Measurements from ENCODE around the gene TMEM255A. TPM values are rescaled to one million over a fixed set of nuclear protein-coding genes. Genes with fewer than 3 reads are reported as not detected.

The TMEM255A gene
- total RNA-seq, 3 donors from 2014 or later, result 0.80 to 5.6 (median 1.3) TPM

DNA sequence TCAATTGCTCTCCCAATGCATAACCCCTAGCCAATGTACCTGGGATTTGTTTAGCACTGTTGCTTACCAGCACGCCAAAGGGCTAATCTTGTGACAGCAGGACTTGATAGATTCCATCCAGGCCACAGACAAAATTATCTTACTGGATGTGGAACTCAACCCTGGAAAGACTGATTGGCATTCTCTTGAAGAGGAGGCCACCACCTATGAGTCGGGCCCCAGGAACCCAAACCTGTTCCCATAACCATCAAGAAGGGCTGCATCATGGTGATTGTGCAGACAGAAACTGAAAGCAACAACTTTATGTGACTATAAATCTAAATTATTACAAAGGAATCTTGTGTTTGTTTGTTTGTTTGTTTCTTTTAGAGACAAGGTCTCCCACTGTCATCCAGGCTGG, 19.9 kb upstream of the TMEM255A start:
- TF ChIP-seq, protein P1, sequence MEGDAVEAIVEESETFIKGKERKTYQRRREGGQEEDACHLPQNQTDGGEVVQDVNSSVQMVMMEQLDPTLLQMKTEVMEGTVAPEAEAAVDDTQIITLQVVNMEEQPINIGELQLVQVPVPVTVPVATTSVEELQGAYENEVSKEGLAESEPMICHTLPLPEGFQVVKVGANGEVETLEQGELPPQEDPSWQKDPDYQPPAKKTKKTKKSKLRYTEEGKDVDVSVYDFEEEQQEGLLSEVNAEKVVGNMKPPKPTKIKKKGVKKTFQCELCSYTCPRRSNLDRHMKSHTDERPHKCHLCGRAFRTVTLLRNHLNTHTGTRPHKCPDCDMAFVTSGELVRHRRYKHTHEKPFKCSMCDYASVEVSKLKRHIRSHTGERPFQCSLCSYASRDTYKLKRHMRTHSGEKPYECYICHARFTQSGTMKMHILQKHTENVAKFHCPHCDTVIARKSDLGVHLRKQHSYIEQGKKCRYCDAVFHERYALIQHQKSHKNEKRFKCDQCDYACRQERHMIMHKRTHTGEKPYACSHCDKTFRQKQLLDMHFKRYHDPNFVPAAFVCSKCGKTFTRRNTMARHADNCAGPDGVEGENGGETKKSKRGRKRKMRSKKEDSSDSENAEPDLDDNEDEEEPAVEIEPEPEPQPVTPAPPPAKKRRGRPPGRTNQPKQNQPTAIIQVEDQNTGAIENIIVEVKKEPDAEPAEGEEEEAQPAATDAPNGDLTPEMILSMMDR (IDR thresholded peaks at IDR 0.05), result no peak
- TF ChIP-seq POLR2AphosphoS5 (IDR thresholded peaks at IDR 0.05) (no peak), POLR2A (IDR thresholded peaks at IDR 0.05) (no peak)
- Histone ChIP-seq H3K27me3 (peaks cover 0 to 12% of the 10 kb centered on the region in 2 donors), H3K4me3 (no peak overlapping the region), H3K9me3 (peaks cover 0 to 16% of the 10 kb centered on the region in 2 donors), H3K4me1 (no peaks in the 10 kb centered on the region), H3K36me3 (no peaks in the 10 kb centered on the region), H3K27ac (no peak overlapping the region)
- DNase-seq (ENCODE audit: low spot score in 2 of 2), result no peak
- intact Hi-C loops (cut with DNase I; ENCODE audit: low total_unique reads), result no loop called here

DNA sequence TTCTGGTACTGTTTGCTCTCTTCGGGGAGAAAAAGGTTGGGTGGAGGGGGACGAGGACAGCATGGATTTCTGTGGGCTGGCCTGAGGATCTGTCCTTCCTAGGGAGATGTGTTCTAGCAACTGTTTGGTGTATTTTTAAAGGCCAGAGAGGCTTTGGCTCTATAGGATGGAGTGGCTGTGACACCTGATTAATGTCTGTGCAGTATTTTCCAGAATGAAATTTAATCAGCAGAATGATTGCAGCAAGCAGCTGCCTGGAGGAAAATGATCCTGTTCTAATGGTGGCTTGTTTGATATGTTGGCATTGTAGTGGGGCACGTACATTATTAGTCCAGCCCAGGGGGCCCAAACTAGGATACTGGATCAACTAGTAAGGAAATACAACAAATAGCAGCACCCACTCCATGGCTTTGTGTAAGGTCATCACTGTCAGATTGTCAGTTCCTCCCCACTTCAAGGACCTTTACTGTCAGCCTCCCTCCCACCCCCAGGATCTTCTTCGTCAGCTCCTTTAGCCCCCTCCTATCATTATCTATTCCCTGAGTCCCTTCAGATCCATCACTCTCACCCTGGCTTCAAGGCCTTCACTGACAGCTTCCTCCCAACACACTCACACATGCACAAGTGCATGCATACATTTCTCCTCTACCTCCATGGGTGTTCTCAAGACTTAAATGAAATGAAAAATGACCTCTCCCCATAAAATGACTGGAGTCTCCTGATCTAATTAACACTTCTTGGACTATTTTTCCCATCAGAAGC, 10.4 kb upstream of the TMEM255A start:
- no peak for DNase-seq (ENCODE audit: low spot score in 2 of 2)
- H3K4me1 ChIP-seq, result no peaks in the 10 kb centered on the region
- no peak overlapping the region for H3K4me3 ChIP-seq
- H3K36me3 ChIP-seq, result no peaks in the 10 kb centered on the region
- no peak for TF ChIP-seq POLR2A (IDR thresholded peaks at IDR 0.05)
- no peaks in the 10 kb centered on the region for H3K9me3 ChIP-seq
- peaks cover 0 to 31% of the 10 kb centered on the region in 2 donors for H3K27me3 ChIP-seq
- H3K27ac ChIP-seq, result no peak overlapping the region
- intact Hi-C loops (cut with DNase I; ENCODE audit: low total_unique reads), result no loop called here

DNA sequence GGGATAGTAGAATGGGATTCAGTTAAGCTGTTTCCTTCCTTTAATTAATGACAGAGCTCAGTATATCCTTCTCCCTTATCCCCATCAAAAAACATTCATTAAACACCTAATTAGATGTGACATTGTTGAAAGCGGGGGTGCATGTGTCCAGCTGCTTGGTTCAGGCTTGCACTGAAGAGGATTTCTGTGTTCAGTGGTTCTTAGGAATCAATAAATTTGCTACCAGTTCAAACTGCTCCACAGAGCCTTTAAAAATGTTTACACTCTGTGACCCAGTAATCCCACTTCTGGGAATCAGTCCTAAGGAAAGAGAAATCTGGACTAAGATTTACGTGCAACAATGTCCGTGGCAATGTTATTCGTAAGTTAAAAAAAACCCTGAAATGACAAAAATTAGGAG, 7.2 kb upstream of the TMEM255A start:
- H3K4me1 ChIP-seq, result no peaks in the 10 kb centered on the region
- no peak for DNase-seq (ENCODE audit: low spot score in 2 of 2)
- no peak overlapping the region for H3K4me3 ChIP-seq
- H3K27ac ChIP-seq, result no peak overlapping the region
- H3K9me3 ChIP-seq, result no peaks in the 10 kb centered on the region
- intact Hi-C loops (cut with DNase I; ENCODE audit: low total_unique reads), result no loop called here
- TF ChIP-seq POLR2AphosphoS5 (IDR thresholded peaks at IDR 0.05), result no peak
- H3K36me3 ChIP-seq, result no peaks in the 10 kb centered on the region
- peaks cover 0 to 45% of the 10 kb centered on the region in 2 donors for H3K27me3 ChIP-seq

DNA sequence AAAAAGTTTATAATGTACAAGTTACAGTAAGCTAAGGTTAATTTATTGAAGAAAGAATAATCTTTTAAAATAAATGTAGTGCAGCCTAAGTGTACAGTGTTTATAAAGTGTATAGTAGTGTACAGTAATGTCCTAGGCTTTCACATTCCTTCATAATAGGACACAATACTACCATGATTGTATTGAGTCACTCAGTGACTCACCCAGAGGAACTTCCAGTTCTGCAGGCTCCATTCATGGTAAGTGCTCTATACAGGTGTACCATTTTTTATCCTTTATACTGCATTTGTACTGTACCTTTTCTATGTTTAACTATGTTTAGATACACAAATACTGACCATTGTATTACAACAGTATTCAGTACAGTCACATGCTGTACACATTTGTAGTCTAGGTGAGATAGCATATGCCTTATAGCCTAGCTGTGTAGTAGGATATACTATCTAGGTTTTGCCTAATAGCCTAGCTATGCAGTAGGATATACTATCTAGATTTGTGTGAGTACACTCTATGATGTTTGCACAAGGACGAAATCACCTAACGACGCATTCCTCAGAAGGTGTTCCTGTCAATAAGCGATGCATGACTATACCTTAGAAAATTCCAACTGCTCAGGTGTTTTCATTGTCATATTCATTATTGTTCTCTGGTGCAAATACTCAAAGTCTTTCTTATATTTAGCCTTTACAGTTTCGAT, 5.5 kb upstream of the TMEM255A start:
- TF ChIP-seq POLR2AphosphoS5 (IDR thresholded peaks at IDR 0.05) (no peak), POLR2A (IDR thresholded peaks at IDR 0.05) (no peak)
- TF ChIP-seq, protein P1 (IDR thresholded peaks at IDR 0.05), result no peak
- H3K4me3 ChIP-seq, result no peak overlapping the region
- H3K9me3 ChIP-seq, result no peaks in the 10 kb centered on the region
- no peaks in the 10 kb centered on the region for H3K4me1 ChIP-seq
- H3K27ac ChIP-seq, result no peak overlapping the region
- DNase-seq (ENCODE audit: low spot score in 2 of 2), result no peak
- H3K27me3 ChIP-seq, result peaks cover 0 to 54% of the 10 kb centered on the region in 2 donors
- intact Hi-C loops (cut with DNase I; ENCODE audit: low total_unique reads), result no loop called here
- H3K36me3 ChIP-seq, result no peaks in the 10 kb centered on the region

DNA sequence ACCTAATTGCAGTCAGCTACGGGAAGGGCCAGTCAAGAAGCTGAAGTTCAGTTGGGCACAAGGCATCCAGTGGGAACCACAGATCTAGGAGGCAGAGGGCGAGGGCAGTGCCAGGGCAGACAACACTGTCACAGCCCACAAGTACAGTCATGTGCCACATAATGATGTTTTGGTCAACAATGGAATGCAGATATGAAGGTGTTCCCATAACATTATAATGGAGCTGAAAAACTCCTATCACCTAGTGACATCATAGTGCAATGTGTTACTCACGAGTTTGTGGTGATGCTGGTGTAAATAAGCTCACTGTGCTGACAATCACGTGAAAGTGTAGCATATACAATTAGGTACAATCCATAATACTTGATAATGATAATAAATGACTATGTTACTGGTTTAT, 4.5 kb upstream of the TMEM255A start:
- intact Hi-C loops (cut with DNase I; ENCODE audit: low total_unique reads), result no loop called here
- H3K4me3 ChIP-seq, result no peak overlapping the region
- no peaks in the 10 kb centered on the region for H3K4me1 ChIP-seq
- no peak for DNase-seq (ENCODE audit: low spot score in 2 of 2)
- no peak for TF ChIP-seq POLR2AphosphoS5 (IDR thresholded peaks at IDR 0.05)
- TF ChIP-seq, protein P1 (IDR thresholded peaks at IDR 0.05), result no peak
- no peak for TF ChIP-seq POLR2A (IDR thresholded peaks at IDR 0.05)
- peaks cover 0 to 50% of the 10 kb centered on the region in 2 donors for H3K27me3 ChIP-seq
- H3K36me3 ChIP-seq, result no peaks in the 10 kb centered on the region
- H3K9me3 ChIP-seq, result no peaks in the 10 kb centered on the region
- no peak overlapping the region for H3K27ac ChIP-seq

DNA sequence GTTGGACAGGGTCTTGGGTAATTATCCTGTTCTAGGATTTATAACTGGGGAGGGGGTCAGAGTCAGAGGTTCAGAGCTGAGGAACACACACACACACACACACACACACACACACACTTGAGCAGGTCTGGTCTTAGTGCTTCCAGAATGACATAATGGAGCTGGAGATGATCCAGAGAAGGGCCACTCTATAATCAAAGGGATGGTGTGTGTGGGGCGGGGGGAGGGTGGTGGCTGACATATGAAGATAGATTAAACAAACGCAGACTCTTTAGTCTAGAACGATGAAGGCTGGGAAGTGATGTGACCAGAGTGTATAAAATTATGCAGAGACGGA, 434 bp upstream of the TMEM255A start:
- H3K27me3 ChIP-seq, result peaks cover 0 to 48% of the 10 kb centered on the region in 2 donors
- intact Hi-C loops (cut with DNase I; ENCODE audit: low total_unique reads), result no loop called here
- DNase-seq (ENCODE audit: low spot score in 2 of 2), result no peak

More for the DNA sequence above, 434 bp upstream of the TMEM255A start:
- no peak for TF ChIP-seq POLR2AphosphoS5 (IDR thresholded peaks at IDR 0.05)
- TF ChIP-seq, protein P1 (IDR thresholded peaks at IDR 0.05), result no peak
- Histone ChIP-seq H3K27ac (no peak overlapping the region), H3K4me1 (no peaks in the 10 kb centered on the region), H3K4me3 (no peak overlapping the region), H3K9me3 (no peaks in the 10 kb centered on the region), H3K36me3 (no peaks in the 10 kb centered on the region)
